Measurements from ENCODE around the gene VIPR1.

GRCh38 chr3:42486814-42487565, 15.5 kb upstream of the VIPR1 start:
- no peak for TF ChIP-seq CTCF (IDR thresholded peaks at IDR 0.05; ENCODE audit: low read depth, low read length)
- no peak for TF ChIP-seq EZH2phosphoT487 (IDR thresholded peaks at IDR 0.05; ENCODE audit: low read depth)
